NCI-H82 (cell line): Measurements from ENCODE around the gene P3H3.

ENCODE experiments used
- DNase-seq: peaks from one replicate; lab custom pipeline; 2025; lab: John Stamatoyannopoulos, UW

The P3H3 gene

DNA sequence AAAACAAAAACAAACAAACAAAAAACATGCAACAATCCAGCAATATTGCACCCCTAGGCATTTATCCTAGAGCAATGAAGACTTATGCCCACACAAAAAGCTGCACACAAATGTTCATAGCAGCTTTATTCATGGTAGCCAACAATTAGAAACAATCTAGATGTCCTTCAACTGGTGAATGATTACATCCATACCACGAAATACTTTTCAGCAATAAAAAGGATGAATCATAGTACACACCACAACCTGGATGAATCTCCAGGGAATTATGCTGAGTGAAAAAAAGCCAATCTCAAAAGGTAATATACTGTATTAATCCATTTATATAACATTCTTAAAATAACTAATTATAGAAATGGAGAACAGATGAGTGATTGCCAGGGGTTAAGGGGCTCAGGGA is 21.0 kb upstream of the P3H3 start:
- DNase-seq = no peak

DNA sequence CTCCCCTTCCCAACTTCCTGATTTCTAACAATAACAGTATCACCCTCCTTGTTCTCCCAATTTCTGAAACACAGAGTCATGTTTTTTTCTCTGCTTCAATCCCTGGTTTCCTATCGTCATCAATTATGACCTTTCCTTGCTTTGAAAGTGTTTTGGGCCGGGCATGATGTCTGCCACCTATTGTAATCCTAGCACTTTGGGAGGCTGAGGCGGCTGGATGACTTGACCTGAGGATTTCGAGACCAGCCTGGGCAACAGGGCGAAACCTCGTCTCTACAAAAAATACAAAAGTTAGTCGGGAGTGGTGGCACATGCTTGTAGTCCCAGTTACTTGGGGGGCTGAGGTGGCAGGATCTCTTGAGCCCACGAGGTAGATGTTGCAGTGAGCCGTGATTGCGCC is 19.2 kb upstream of the P3H3 start:
- DNase-seq = no peak

DNA sequence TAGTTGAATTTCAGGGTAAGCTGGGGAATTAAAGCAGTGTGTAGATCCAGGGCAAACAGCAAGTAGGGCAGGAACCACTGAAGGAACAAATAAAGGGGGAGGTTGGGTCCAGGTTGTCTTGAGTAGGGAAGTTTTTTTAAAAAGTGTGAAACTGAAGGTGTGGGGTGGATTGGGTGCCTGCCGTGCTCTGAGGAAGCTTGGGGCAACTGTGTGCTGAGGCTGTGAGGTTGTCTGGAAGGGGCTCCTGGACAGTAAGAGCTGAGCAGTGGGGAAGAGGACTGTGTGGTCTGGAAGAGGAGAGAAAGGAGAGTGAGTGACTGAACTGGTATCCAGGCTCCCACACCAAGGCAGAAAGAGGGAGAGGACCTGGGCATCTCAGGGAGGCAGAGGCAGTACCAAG is 17.4 kb upstream of the P3H3 start:
- no peak for DNase-seq

DNA sequence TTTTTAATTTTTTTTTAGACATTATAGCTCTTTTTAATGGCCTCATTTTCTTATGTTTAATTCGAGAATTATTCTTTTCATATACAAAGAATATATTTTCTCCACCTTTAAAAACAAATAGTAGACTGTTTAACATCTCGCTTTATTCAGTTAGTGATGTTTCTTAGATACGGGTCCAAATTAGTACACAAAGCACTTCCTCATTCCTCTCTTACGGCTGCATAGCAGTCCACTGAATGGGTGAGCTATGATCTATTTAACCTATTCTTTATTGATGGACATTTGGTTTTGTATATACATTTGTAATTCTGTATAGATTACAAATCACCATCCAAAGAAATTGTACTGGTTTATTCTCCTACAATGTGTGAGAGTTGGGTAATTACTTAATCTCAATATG is 14.8 kb upstream of the P3H3 start:
- DNase-seq = no peak

DNA sequence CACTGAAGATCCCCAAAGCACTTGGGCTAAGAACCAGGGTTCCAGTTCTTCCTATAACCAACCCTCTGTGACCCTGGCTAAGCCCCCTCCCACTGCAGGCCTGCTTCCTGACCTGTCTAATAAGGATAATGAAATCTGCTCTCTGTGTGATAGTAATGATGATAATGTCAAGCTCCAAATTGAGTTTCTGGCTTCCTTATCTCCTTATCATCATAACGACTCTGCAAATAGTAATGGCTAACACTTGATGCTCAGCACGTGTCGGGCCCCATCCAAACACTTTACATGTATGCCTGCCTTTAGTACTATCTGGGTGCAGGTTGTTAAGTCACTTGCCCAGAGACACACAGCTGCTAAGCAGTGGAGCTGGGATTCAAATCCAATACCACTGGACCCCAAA is 11.6 kb upstream of the P3H3 start:
- DNase-seq = no peak

DNA sequence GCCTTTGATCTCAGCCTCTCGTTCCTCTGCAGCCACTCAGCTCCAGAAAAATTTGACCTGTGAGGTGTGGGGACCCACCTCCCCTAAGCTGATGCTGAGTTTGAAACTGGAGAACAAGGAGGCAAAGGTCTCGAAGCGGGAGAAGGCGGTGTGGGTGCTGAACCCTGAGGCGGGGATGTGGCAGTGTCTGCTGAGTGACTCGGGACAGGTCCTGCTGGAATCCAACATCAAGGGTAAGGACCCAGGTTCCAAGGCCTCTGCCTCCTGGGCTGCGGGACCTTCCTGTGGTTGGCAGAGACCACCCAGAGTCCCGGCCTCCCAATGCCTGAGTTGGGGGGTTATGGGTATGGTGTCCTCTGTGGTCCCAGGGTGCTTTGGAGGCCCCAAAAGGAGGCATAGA is 11.1 kb upstream of the P3H3 start:
- DNase-seq = no peak

DNA sequence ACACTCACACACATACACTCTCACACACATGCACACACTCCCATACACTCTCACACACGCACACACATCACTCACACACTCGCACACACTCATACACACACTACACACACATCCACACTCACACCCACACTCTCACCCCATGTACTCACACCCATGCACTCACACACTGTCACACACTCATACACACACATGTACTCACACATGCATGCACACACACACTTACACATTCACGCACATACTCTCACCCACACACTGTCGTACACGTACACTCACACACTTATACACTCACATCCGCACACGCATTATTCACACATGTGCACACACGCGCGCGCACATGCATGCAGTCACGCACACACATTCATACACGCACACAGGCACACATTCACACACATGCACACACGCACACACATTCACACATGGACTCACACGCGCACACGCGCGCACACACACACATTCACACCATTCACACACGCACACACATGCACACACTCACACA is 10.5 kb upstream of the P3H3 start:
- no peak for DNase-seq

DNA sequence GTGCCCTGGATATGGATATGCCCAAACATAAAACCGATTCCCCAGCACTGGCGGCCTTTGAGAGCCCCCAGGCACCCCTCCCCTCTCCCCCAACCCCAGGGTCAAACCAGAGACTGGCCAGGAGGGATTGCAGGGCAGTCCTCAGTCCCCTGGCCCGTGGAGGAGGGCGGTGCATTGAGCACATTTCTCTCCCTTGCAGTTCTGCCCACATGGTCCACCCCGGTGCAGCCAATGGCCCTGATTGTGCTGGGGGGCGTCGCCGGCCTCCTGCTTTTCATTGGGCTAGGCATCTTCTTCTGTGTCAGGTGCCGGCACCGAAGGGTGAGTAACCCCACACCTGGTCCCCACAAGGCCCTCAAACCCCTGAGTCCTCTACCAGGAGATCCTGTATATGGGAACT is 10.0 kb upstream of the P3H3 start:
- DNase-seq = no peak

DNA sequence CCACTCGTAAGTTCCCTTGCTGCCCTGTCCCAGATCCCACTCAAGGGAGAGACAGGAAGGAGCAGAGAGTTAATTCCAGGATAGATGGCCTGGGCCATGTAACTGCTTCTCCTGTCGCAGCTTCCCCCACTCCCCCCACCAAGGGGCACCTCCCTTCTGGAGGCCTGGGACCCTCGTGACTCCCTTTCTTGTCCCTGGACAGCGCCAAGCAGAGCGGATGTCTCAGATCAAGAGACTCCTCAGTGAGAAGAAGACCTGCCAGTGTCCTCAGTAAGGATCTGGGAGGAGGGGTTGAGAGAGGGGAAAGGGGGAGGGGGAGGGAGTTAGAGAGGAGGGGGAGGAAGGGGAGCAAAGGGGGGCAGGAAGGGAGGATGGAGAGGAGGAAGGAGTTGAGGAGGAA is 9.6 kb upstream of the P3H3 start:
- no peak for DNase-seq

DNA sequence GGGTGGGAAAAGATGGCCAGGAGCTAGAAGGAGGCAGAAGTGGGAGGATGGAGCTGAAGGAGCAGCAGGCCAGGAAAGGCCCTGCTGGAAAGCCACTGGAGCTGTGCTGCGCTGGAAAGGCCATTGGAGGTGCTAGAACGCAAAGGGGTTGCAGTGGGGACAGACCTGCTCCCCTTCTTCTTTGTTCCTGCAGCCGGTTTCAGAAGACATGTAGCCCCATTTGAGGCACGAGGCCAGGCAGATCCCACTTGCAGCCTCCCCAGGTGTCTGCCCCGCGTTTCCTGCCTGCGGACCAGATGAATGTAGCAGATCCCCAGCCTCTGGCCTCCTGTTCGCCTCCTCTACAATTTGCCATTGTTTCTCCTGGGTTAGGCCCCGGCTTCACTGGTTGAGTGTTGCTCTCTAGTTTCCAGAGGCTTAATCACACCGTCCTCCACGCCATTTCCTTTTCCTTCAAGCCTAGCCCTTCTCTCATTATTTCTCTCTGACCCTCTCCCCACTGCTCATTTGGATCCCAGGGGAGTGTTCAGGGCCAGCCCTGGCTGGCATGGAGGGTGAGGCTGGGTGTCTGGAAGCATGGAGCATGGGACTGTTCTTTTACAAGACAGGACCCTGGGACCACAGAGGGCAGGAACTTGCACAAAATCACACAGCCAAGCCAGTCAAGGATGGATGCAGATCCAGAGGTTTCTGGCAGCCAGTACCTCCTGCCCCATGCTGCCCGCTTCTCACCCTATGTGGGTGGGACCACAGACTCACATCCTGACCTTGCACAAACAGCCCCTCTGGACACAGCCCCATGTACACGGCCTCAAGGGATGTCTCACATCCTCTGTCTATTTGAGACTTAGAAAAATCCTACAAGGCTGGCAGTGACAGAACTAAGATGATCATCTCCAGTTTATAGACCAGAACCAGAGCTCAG is 8.8 kb upstream of the P3H3 start:
- DNase-seq = no peak

DNA sequence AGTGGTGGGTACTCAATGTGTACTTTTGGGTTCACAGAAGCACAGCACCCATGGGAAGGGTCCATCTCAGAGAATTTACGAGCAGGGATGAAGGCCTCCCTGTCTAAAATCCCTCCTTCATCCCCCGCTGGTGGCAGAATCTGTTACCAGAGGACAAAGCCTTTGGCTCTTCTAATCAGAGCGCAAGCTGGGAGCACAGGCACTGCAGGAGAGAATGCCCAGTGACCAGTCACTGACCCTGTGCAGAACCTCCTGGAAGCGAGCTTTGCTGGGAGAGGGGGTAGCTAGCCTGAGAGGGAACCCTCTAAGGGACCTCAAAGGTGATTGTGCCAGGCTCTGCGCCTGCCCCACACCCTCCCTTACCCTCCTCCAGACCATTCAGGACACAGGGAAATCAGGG is 8.0 kb upstream of the P3H3 start:
- DNase-seq = no peak

DNA sequence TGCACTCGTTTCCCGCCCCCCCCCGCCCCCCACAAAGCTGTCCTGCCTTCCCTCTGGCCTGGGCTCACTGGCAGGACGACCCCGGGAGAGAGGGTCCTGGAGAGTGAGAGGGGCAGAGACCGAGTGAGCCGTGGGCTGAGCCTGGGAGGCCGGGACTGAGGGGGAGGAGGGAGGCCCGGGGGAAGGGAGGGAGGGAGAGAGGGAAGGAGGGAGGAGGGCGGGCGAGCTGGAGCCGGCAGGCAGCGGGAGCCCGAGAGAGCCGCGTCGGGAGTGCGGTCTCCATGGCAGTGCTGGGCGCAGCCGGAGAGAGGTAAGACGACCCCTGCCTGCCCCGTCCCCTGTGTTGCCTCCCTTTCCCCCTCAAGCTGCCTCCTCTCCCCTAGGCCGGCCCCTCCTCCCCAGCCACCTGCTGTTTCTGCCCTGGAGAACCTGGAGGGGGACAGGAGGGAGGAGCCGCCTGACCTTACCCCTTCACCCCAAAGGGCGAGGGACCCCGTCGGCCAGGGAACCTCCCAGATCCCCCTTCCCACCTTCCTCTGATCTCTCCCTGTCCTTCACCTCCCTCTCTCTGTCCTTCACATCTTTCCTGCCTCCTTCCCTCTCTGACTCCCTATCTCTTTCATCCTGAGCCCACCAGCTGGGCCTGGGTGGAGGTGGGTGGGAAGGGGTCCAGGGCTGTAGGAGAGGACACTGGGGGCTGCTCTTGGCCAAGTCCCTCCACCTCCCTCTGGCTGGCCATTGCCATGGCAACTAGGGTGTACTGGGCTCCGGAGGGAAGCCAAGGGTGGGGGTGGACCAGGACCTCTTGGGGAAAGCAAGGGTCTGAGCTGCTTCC is 6.4 kb upstream of the P3H3 start, which contains the start of gene GPR162:
TSS of gene GPR162 (plus strand) at position 231 of the 835 bp plus-strand sequence. CDS start 2,078 bp downstream, outside the sequence.
- DNase-seq = peak; percentile 89

DNA sequence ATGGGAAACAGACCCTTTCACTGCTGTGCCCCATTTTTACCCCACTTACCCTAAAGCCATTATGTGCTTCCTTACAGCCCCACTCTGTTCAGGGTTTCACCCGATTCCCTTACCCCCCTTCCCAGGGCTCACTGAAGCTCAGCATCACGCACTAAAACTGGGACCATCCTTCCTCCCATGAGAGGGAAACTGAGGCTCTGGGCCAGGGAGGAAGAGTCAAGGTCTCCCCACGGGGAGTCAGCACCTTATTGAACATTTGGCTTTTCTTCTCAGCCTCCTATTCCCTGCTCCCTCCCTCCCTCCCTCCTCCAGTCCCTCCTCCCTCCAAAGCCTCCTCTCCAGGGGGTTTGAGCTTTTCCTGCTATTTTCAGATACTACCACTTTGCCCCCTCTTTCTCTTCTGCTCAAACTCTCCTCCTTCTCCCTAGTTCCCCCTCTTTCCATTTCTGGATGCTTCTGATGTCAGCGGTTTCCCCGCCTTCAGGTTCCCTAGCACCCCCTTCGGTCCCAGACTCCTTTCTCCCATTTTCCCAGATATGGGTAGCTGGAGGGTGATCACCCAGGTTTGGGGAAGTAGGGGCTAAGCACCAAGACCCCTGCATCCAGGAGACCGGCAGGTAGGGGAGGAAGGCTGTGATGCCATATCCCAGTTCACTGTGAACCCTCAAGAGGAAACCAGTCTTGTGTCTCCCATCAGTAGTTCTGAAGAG is 5.6 kb upstream of the P3H3 start:
- DNase-seq = no peak

DNA sequence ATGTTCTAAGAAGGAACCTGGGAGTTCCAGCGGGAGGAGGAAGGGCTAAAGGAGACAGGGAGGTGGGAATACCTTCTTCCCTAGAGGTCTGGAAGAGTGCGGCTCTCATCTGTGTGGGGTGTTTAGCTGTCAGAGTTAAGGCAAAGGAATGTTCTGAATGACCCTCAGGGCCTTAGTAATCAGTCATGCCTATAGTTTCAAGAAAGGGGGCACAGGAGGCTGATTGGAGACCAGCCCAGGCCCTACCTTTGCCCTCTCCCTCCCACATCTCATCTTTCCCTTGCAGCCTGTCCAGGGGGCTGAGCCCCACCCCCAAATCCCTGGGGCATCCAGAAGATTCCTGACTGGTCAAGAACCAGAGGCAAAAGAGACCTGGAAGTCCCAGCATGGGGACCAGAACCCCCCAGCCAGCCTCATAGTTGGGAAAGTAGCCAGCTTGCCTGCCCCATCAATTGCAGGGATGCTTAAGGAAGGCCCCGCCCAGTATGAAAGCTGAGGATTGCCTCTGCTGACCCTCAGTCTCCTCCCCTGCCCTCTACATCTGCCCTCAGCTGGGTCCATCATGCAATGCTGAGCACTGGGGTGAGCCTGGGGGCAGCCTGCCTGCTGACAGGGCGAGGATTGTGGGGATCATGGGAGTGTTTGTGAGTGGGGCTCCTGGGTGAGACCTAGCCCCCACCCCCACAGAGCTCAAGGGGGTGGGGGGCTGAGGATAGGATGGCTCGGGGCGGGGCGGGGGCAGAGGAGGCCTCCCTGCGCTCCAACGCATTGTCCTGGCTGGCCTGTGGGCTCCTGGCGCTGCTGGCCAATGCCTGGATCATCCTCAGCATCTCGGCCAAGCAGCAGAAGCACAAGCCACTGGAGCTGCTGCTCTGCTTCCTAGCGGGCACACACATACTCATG is 4.8 kb upstream of the P3H3 start:
- no peak for DNase-seq

DNA sequence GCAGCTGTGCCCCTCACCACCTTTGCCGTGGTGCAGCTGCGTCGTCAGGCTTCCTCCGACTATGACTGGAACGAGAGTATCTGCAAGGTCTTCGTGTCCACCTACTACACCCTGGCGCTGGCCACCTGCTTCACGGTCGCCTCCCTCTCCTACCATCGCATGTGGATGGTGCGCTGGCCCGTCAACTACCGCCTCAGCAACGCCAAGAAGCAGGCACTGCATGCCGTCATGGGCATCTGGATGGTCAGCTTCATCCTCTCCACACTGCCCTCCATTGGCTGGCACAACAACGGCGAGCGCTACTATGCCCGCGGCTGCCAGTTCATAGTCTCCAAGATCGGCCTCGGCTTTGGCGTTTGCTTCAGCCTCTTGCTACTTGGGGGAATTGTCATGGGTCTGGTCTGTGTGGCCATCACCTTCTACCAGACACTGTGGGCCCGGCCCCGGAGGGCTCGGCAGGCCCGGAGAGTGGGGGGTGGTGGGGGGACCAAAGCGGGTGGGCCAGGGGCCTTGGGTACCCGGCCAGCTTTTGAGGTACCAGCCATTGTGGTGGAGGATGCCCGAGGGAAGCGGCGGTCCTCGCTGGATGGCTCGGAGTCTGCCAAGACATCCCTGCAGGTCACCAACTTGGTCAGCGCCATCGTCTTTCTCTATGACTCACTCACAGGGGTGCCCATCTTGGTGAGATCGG is 4.0 kb upstream of the P3H3 start:
- DNase-seq = no peak

DNA sequence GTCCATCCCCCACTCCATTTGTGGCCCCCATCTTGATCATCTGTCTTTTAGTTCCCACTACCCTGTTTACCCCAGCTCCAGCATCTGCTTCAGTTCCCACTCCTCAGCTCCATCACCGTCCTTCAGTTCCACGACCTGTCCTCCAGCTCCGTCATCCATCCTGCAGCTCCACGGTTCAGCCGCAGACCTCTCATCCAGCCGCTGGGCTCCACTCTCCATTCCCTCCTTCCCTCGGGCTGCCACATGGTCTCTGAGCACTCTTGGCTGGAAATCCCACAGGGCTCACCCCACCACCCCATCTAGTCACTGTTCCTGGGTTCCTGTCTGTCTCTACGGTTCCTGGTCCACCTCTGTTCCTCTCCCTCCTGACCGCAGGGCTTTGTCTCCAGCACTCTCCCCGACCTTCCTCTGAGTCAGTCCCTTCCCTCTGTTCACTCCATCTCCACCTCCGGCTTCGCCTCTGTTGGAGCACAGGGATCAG is 3.3 kb upstream of the P3H3 start:
- no peak for DNase-seq

DNA sequence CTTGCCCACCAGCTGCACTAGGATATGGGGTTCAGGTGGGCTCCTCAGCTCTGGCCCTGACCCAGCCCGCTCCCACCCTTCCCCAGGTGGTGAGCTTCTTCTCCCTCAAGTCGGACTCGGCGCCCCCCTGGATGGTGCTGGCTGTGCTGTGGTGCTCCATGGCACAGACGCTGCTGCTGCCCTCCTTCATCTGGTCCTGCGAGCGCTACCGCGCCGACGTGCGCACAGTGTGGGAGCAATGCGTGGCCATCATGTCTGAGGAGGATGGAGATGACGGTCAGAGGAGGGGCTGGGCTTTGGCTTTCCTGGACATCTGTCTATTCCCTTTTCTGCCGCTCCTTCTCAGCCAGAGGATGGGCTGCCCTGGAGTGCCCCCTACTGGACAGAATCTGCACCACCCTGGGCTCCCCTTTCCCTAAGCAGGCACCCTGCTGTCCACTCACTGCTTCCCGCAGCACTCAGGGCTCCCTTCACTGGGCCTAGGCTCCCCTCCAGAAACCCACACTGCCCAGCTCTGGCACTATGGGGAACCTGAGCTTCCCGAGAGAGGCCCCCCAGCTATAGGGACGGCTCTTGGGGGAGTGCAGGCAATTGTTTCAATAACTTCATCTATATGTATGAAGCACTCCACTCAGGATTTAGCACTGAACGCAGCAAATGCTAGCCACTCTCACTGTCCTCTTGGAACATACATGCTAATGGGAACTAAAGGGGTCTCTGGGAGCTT is 2.6 kb upstream of the P3H3 start:
- DNase-seq = peak; percentile 96

DNA sequence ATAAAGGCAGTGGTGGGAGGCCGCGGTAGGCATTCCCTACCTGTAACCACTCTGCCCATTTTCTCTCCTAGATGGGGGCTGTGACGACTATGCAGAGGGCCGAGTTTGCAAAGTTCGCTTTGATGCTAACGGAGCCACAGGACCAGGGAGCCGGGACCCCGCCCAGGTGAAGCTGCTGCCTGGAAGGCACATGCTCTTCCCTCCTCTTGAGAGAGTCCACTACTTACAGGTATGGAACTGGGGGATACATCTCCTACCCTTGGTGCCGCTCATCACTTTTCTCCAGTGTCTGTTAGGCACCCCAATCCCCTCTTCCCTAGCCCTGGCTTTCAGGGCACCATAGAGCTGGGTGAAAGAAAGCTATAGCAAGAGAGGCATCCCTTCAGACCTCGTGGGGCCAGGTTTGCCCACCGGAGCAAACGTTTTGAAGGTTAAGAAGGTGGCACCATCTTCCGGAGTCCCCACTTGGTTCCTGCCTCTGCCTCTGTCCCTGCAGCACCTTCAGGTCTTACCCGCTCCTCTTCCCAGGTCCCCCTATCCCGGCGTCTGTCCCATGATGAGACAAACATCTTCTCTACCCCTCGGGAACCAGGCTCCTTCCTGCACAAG is 2.0 kb upstream of the P3H3 start:
- DNase-seq = no peak

DNA sequence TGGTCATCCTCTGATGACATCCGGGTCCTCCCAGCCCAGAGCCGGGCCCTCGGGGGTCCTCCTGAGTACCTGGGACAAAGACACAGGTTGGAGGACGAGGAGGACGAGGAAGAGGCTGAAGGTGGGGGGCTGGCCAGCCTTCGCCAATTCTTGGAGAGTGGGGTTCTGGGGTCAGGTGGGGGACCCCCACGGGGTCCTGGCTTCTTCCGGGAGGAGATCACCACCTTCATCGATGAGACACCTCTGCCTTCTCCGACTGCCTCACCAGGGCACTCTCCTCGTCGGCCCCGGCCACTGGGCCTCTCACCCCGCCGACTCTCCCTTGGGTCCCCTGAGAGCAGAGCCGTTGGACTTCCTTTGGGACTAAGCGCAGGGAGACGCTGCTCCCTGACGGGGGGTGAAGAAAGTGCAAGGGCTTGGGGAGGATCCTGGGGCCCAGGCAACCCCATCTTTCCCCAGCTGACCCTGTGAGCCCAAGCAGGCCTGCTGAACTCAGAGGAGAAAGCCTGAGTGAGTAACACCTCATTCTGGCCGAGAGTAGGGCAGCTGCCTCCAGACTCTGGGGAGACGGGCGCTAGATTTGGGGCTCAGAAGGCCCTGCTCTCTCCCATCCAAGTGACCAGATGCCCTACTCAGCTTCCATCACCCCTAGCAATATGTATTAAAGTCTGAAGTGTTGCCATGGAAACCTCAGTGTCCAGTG is 1.3 kb upstream of the P3H3 start:
- no peak for DNase-seq
